Fibroblast of pulmonary artery (primary cell): ENCODE data around the gene CD300C.

Experiments used
- DNase-seq: peaks from one replicate; pipeline ENCODE4 v3.0.0-alpha.2; 2010; ENCODE audit warnings: low read depth
- H3K4me3 ChIP-seq: replicated peaks from 2 replicates; pipeline ENCODE4 v1.5.1; 2011; ENCODE audit warnings: low read depth, mild to moderate bottlenecking, control low read depth, low read length, moderate library complexity
- CTCF ChIP-seq: IDR thresholded peaks from 2 replicates; pipeline ENCODE4 v1.5.1; 2011; ENCODE audit warnings: mild to moderate bottlenecking, control low read depth, low read length, inconsistent platforms; ENCODE audit errors: missing control alignments

CD300C gene

GRCh38 chr17:74532115-74532514 lies 13.8 kb downstream of the CD300C start:
- DNase-seq = no peak
- no peak overlapping the region for H3K4me3 ChIP-seq
- no peak for TF ChIP-seq CTCF

- no peak for DNase-seq
Measured at GRCh38 chr17:74531231-74531761, 14.6 kb downstream of the CD300C start, which contains the start of gene CD300LB. TSS of gene CD300LB (minus strand) at chr17:74531475. CDS start at chr17:74531350, 125 bp downstream.

GRCh38 chr17:74530831-74531150 lies 15.1 kb downstream of the CD300C start:
- no peak for TF ChIP-seq CTCF
- no peak for DNase-seq
- no peak overlapping the region for H3K4me3 ChIP-seq

More at GRCh38 chr17:74531231-74531761, 14.6 kb downstream of the CD300C start, which contains the start of gene CD300LB:
- no peak for TF ChIP-seq CTCF
- no peak within 1 kb of the TSS for H3K4me3 ChIP-seq

DNA sequence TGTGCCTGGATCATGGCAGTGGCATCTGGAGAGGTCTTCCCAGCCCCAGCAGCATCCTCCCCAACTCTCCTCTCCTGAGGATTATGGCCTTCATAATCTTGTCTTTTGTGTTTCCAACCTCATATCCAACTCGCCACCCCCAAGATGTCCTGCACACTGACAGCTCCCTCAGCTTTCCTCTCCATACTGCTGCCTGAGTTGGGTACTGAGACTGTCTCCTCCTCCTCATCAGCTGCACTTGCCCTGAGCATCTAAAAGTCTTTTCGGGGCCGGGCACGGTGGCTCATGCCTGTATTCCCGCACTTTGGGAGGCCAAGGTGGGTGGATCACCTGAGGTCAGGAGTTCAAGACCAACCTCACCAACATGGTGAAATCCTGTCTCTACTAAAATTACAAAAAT lies 16.7 kb downstream of the CD300C start:
- TF ChIP-seq CTCF = no peak
- DNase-seq = no peak
- no peak overlapping the region for H3K4me3 ChIP-seq

- TF ChIP-seq CTCF = no peak
- no peak for DNase-seq
- H3K4me3 ChIP-seq = no peak overlapping the region
Measured at GRCh38 chr17:74528491-74529199, 17.3 kb downstream of the CD300C start.

- DNase-seq = no peak
- H3K4me3 ChIP-seq = no peak overlapping the region
- no peak for TF ChIP-seq CTCF
Measured at GRCh38 chr17:74527756-74528155, 18.2 kb downstream of the CD300C start.

DNA sequence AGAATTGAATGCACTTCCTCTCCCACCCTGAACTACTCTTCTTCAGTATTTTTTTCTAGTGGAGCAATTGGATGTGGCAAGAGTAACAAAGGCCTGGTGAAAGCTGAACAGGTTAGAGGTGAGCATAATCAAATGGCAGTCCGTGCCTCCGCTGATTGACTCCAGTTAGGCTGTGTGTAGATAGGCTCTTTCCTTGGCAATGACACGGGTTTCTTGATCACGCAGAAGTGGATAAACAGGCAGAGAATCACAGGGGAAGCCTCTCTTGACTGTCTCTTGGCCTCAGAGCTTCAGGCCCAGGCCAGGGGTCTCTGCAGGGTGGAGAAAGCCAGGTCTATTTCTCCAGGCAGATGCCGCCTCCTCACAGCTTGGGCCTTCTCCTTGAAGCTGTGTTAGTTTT lies 18.8 kb downstream of the CD300C start:
- TF ChIP-seq CTCF = no peak
- no peak for DNase-seq
- no peak overlapping the region for H3K4me3 ChIP-seq
